H1 (cell line): ENCODE measurements around the gene PATJ. TPM values are rescaled to one million over a fixed set of nuclear protein-coding genes. Genes with fewer than 3 reads are reported as not detected.

Source experiments
- CTCF ChIA-PET: fragments of 300-600 bp; sonication (Branson Sonifier 250); formaldehyde crosslinking; loops from one replicate; lab custom pipeline; 2021; ENCODE audit not compliant: partially characterized antibody; lab: Charles Lee
- POLR2A ChIA-PET: fragments of 300-600 bp; sonication (Branson Sonifier 250); formaldehyde crosslinking; loops from one replicate; lab custom pipeline; 2021; ENCODE audit warnings: inconsistent platforms; ENCODE audit not compliant: partially characterized antibody; lab: Charles Lee
- DNase-seq, 2 experiments: peaks; one replicate each; pipeline versions ENCODE4 v3.0.0 to v3.0.0-alpha.2; 2010 to 2022; ENCODE audit warnings: low spot score in 2 of 2, low read depth in 1 of 2, mixed read lengths in 1 of 2
- FAIRE-seq: peaks from 2 replicates; lab custom pipeline; 2011; peaks lifted over from hg19 to GRCh38; lab: Jason Lieb, UNC
- H2AFZ ChIP-seq: 2 replicates; pipeline ENCODE4 v1.8.1; 2012; ENCODE audit warnings: low read length, inconsistent platforms
- H2AK5ac ChIP-seq: 2 replicates; pipeline ENCODE4 v1.6.1; 2013; ENCODE audit warnings: low read depth, low read length
- H2BK120ac ChIP-seq: replicated peaks from 2 replicates; pipeline ENCODE3; 2013; ENCODE audit warnings: low read depth, low read length, inconsistent platforms
- H2BK12ac ChIP-seq: 2 replicates; pipeline ENCODE4 v1.6.1; 2013; ENCODE audit warnings: low read depth, low read length
- H2BK15ac ChIP-seq: 2 replicates; pipeline ENCODE4 v1.6.1; 2013; ENCODE audit warnings: low read length
- H2BK20ac ChIP-seq: 2 replicates; pipeline ENCODE4 v1.6.1; 2013; ENCODE audit warnings: low read length
- H2BK5ac ChIP-seq: 2 replicates; pipeline ENCODE4 v1.6.1; 2013; ENCODE audit warnings: low read depth, low read length
- H3K14ac ChIP-seq: 2 replicates; pipeline ENCODE4 v1.6.1; 2013; ENCODE audit warnings: inconsistent platforms; ENCODE audit not compliant: insufficient read length
- H3K18ac ChIP-seq: 2 replicates; pipeline ENCODE4 v1.6.1; 2013; ENCODE audit warnings: low read length; ENCODE audit errors: extremely low read depth
- H3K23ac ChIP-seq: 2 replicates; pipeline ENCODE4 v1.6.1; 2013; ENCODE audit warnings: inconsistent platforms; ENCODE audit not compliant: insufficient read length
- H3K23me2 ChIP-seq: 2 replicates; pipeline ENCODE4 v1.6.1; 2013; ENCODE audit warnings: low read depth, low read length
- H3K27ac ChIP-seq: 2 replicates; pipeline ENCODE4 v1.6.1; 2011; ENCODE audit warnings: low read depth, low read length, inconsistent platforms
- H3K27me3 ChIP-seq, 4 experiments: replicated peaks in 1 of 4; 1 replicate in 1 of 4; 2 replicates in 3 of 4; pipeline versions ENCODE4 v1.6.1 to v1.8.1; 2011 to 2013; ENCODE audit warnings: low read length in 3 of 4, mild to moderate bottlenecking in 3 of 4, inconsistent platforms in 2 of 4, mixed read lengths in 2 of 4, moderate library complexity in 1 of 4; ENCODE audit not compliant: control insufficient read depth in 3 of 4, insufficient read depth in 3 of 4; ENCODE audit errors: extremely low read depth in 1 of 4
- H3K36me3 ChIP-seq, 4 experiments: 2 replicates each; pipeline versions ENCODE4 v1.6.1 to v1.8.1; 2011 to 2013; ENCODE audit warnings: mild to moderate bottlenecking in 4 of 4, low read length in 3 of 4, moderate library complexity in 2 of 4, control low read depth in 1 of 4, inconsistent platforms in 1 of 4; ENCODE audit not compliant: insufficient read depth in 4 of 4, control insufficient read depth in 2 of 4
- H3K4ac ChIP-seq: replicated peaks from 2 replicates; pipeline ENCODE3; 2013; ENCODE audit warnings: low read length, low read depth, mixed read lengths, inconsistent platforms; ENCODE audit not compliant: insufficient read length
- H3K4me1 ChIP-seq, 4 experiments: replicated peaks in 1 of 4; 1 replicate in 1 of 4; 2 replicates in 3 of 4; pipeline versions ENCODE4 v1.6.1 to v1.8.1; 2011 to 2013; ENCODE audit warnings: low read length in 3 of 4, inconsistent platforms in 2 of 4, mixed read lengths in 1 of 4; ENCODE audit not compliant: insufficient read depth in 4 of 4, control insufficient read depth in 3 of 4
- H3K4me2 ChIP-seq, 2 experiments: 2 replicates each; pipeline versions ENCODE4 v1.6.1 to v1.8.1; 2011 to 2013; ENCODE audit warnings: low read depth in 2 of 2, low read length in 2 of 2, control low read depth in 1 of 2, inconsistent platforms in 1 of 2, mild to moderate bottlenecking in 1 of 2; ENCODE audit not compliant: insufficient read depth in 1 of 2
- H3K4me3 ChIP-seq, 4 experiments: fragments of 200-600, 300-600 bp in 1 of 4; sonication (generic), shearing (Covaris generic), sonication (Bioruptor Twin) in 1 of 4; 2 replicates each; pipeline versions ENCODE4 v1.5.1 to v1.8.1; 2011 to 2016; ENCODE audit warnings: low read length in 4 of 4, low read depth in 3 of 4, control low read depth in 2 of 4, inconsistent platforms in 2 of 4, mild to moderate bottlenecking in 2 of 4, mixed read lengths in 1 of 4, moderate library complexity in 1 of 4; ENCODE audit not compliant: insufficient read depth in 2 of 4; ENCODE audit errors: extremely low read depth in 1 of 4
- H3K56ac ChIP-seq: replicated peaks from 2 replicates; pipeline ENCODE3; 2013; ENCODE audit warnings: low read depth, mild to moderate bottlenecking, mixed read lengths, low read length, inconsistent platforms; ENCODE audit not compliant: insufficient read length
- H3K79me1 ChIP-seq: 2 replicates; pipeline ENCODE4 v1.6.1; 2013; ENCODE audit warnings: low read depth, low read length, control low read depth
- H3K79me2 ChIP-seq, 2 experiments: 2 replicates each; pipeline versions ENCODE4 v1.6.1 to v1.8.1; 2012 to 2013; ENCODE audit warnings: low read length in 2 of 2, mild to moderate bottlenecking in 2 of 2, inconsistent platforms in 1 of 2; ENCODE audit not compliant: insufficient read depth in 2 of 2, control insufficient read depth in 1 of 2
- H3K9ac ChIP-seq, 4 experiments: replicated peaks in 1 of 4; 1 replicate in 1 of 4; 2 replicates in 3 of 4; pipeline versions ENCODE4 v1.6.1 to v1.8.1; 2011 to 2013; ENCODE audit warnings: low read depth in 3 of 4, low read length in 3 of 4, control low read depth in 2 of 4, mild to moderate bottlenecking in 2 of 4, moderate library complexity in 2 of 4, inconsistent platforms in 1 of 4; ENCODE audit errors: extremely low read depth in 1 of 4
- H3K9me3 ChIP-seq, 2 experiments: 2 replicates each; pipeline versions ENCODE4 v1.6.1 to v1.8.1; 2012 to 2013; ENCODE audit warnings: mild to moderate bottlenecking in 2 of 2, moderate library complexity in 2 of 2, control low read depth in 1 of 2, inconsistent platforms in 1 of 2, low read depth in 1 of 2, low read length in 1 of 2, mixed read lengths in 1 of 2; ENCODE audit not compliant: insufficient read depth in 2 of 2
- H4K20me1 ChIP-seq, 2 experiments: replicated peaks in 1 of 2; 2 replicates each; pipeline versions ENCODE3 to v1.8.1; 2011 to 2013; ENCODE audit warnings: inconsistent platforms in 2 of 2, low read length in 2 of 2, mild to moderate bottlenecking in 1 of 2; ENCODE audit not compliant: insufficient read depth in 2 of 2, control insufficient read depth in 1 of 2
- H4K5ac ChIP-seq: 2 replicates; pipeline ENCODE4 v1.6.1; 2013; ENCODE audit warnings: low read length, low read depth, mixed read lengths, inconsistent platforms; ENCODE audit not compliant: insufficient read length
- H4K8ac ChIP-seq: 2 replicates; pipeline ENCODE4 v1.8.0; 2013; ENCODE audit warnings: mild to moderate bottlenecking, moderate library complexity, low read length, inconsistent platforms; ENCODE audit not compliant: insufficient read depth; ENCODE audit errors: extremely low read depth
- H4K91ac ChIP-seq: replicated peaks from 2 replicates; pipeline ENCODE3; 2013; ENCODE audit warnings: low read length, mixed read lengths, inconsistent platforms; ENCODE audit not compliant: insufficient read length
- JUN ChIP-seq: IDR thresholded peaks from 2 replicates; pipeline ENCODE4 v1.6.1; 2011; ENCODE audit warnings: low read depth, mild to moderate bottlenecking, improper control_type of control experiment, low read length
- MAX ChIP-seq: IDR thresholded peaks from 2 replicates; pipeline ENCODE4 v1.6.1; 2012; ENCODE audit warnings: inconsistent platforms
- SIRT6 ChIP-seq: IDR thresholded peaks from one replicate; pipeline ENCODE4 v1.7.1; 2012; ENCODE audit warnings: low read length, inconsistent platforms
- WGBS, 2 experiments: shearing (Covaris generic) in 1 of 2; methylation state at CpG; one replicate each; pipeline versions ENCODE4 v1.1.6 to v1.1.7; 2013 to 2015; ENCODE audit warnings: low lambda C conversion rate in 2 of 2, mixed read lengths in 2 of 2, inconsistent platforms in 1 of 2, low coverage in 1 of 2, missing lambda C conversion rate in 1 of 2; ENCODE audit not compliant: insufficient replicate concordance in 2 of 2, insufficient coverage in 1 of 2, insufficient read length in 1 of 2; ENCODE audit errors: extremely low coverage in 1 of 2, missing lambda C conversion rate in 1 of 2; 5-methylcytosine and 5-hydroxymethylcytosine counted together
- polyA plus RNA-seq, 7 experiments: library from polyadenylated mRNA; depleted of rRNA in 3 of 7; stranded (reverse) in 5 of 7; unstranded in 2 of 7; fragments of >200 nt in 5 of 7; fragments of 200-250 nt in 2 of 7; gene quantifications; 1 replicate in 5 of 7; 2 replicates in 1 of 7; 4 replicates in 1 of 7; pipeline versions ENCODE4 v1.2.1 to v1.2.3, GENCODE V29; 2011 to 2013; ENCODE audit warnings: missing spikeins in 2 of 7, mixed read lengths in 2 of 7
- total RNA-seq: library from RNA; stranded (reverse); fragmentation: NEBNext Ultra II Directional; extraction: Animal tissue kit (Norgen Biotek cat#: 25700); gene quantifications from 2 replicates; pipeline ENCODE4 v1.2.1, GENCODE V29; 2021

PATJ gene
- total and polyA plus RNA-seq, 2 of the 8 experiments (the other 6 are each of a cell fraction or from before 2014, with no cell fraction given): 8.2 to 55.6 TPM

- no peak for DNase-seq
- WGBS, 2 experiments: 90% methylated on average over 1 of the region's 1 CpG; no CpG with 5 or more reads in 1 of the 2 experiments
- peaks cover 0 to 18% (median 4%) of the 10 kb centered on the region in 4 experiments; a peak in 4 of 8 replicates for H3K36me3 ChIP-seq
These were observed 131.7 kb downstream of the PATJ start for GRCh38 chr1:61873994-61874393.

More at GRCh38 chr1:61873994-61874393, 131.7 kb downstream of the PATJ start:
- Histone ChIP-seq H3K18ac (no peak overlapping the region), H3K9me3 (no peaks in the 10 kb centered on the region), H2AK5ac (no peak overlapping the region), H3K23me2 (no peaks in the 10 kb centered on the region), H3K4me2 (no peak overlapping the region), H3K4me3 (no peak overlapping the region), H3K27ac (no peak overlapping the region), H4K8ac (no peak overlapping the region), H4K20me1 (no peaks in the 10 kb centered on the region), H2BK15ac (no peak overlapping the region), H4K91ac (no peak overlapping the region), H3K14ac (no peak overlapping the region), H3K9ac (no peak overlapping the region), H3K4me1 (peaks cover 0 to 4% (median 1%) of the 10 kb centered on the region in 4 experiments; a peak in 2 of 7 replicates), H2BK12ac (no peak overlapping the region), H3K79me2 (no peaks in the 10 kb centered on the region), H2BK5ac (no peak overlapping the region), H3K56ac (no peak overlapping the region), H2AFZ (no peak overlapping the region), H4K5ac (no peak overlapping the region), H3K23ac (no peak overlapping the region), H3K4ac (no peak overlapping the region), H2BK120ac (no peak overlapping the region), H3K27me3 (no peaks in the 10 kb centered on the region), H3K79me1 (no peaks in the 10 kb centered on the region), H2BK20ac (no peak overlapping the region)
- no peak for FAIRE-seq
- TF ChIP-seq SIRT6: no peak
- TF ChIP-seq MAX: no peak
- no peak for TF ChIP-seq JUN
- ChIA-PET POLR2A (interaction anchor here (1.1 kb wide), 1 partner anchor 159 kb away, joined by 3 read pairs; no protein-coding TSS in a partner anchor), CTCF (no interaction called here)
